Measurements from ENCODE around the gene GLB1L. TPM values are rescaled to one million over a fixed set of nuclear protein-coding genes. Genes with fewer than 3 reads are reported as not detected.
A peak's percentile ranks its signal among the peaks of the same experiment; 100 is the strongest.

GLB1L gene
- total and polyA plus RNA-seq, 2 of the 8 experiments (the other 6 are each of a cell fraction or from before 2014, with no cell fraction given): 3.7 to 4.0 TPM

- Histone ChIP-seq H2BK120ac (replicated peaks; ENCODE audit: low read depth, low read length) (no peak overlapping the region), H3K56ac (replicated peaks; ENCODE audit: insufficient read length, low read depth, low read length) (no peak overlapping the region), H3K23ac (ENCODE audit: insufficient read length) (no peak overlapping the region), H2BK5ac (ENCODE audit: low read depth, low read length) (no peak overlapping the region), H3K79me1 (ENCODE audit: low read depth, low read length) (peaks cover 2% of the 10 kb centered on the region; the same call in 1 of the 2 replicates), H4K8ac (ENCODE audit: extremely low read depth, insufficient read depth, low read length) (no peak overlapping the region), H3K4me1 (replicated peaks in 1 of 4; ENCODE audit: control insufficient read depth in 3 of 4, insufficient read depth in 4 of 4, low read length in 3 of 4) (peaks cover 5 to 14% (median 9%) of the 10 kb centered on the region in 4 experiments), H3K4me3 (ENCODE audit: extremely low read depth in 1 of 4, insufficient read depth in 2 of 4, low read depth in 3 of 4, low read length in 4 of 4) (peak overlapping the region in 1 of 4 experiments; percentile 64; a peak in 2 of 8 replicates), H3K23me2 (ENCODE audit: low read depth, low read length) (peaks cover 17% of the 10 kb centered on the region), H4K20me1 (replicated peaks in 1 of 2; ENCODE audit: control insufficient read depth in 1 of 2, insufficient read depth in 2 of 2, low read length in 2 of 2) (peaks cover 0 to 2% of the 10 kb centered on the region in 2 experiments), H3K27me3 (replicated peaks in 1 of 4; ENCODE audit: control insufficient read depth in 3 of 4, extremely low read depth in 1 of 4, insufficient read depth in 3 of 4, low read length in 3 of 4) (peaks cover 16 to 43% (median 35%) of the 10 kb centered on the region in 4 experiments), H3K18ac (ENCODE audit: extremely low read depth, low read length) (no peak overlapping the region), H3K27ac (ENCODE audit: low read depth, low read length) (no peak overlapping the region), H2BK12ac (ENCODE audit: low read depth, low read length) (0 out of 2 replicates have a peak overlapping the region, but pooled peaks have one; percentile 35), H4K91ac (replicated peaks; ENCODE audit: insufficient read length, low read length) (no peak overlapping the region), H3K4ac (replicated peaks; ENCODE audit: insufficient read length, low read depth, low read length) (no peak overlapping the region), H2BK20ac (ENCODE audit: low read length) (no peak overlapping the region), H2AK5ac (ENCODE audit: low read depth, low read length) (no peak overlapping the region; the same call in 1 of the 2 replicates), H3K79me2 (ENCODE audit: control insufficient read depth in 1 of 2, insufficient read depth in 2 of 2, low read length in 2 of 2) (no peaks in the 10 kb centered on the region), H3K36me3 (ENCODE audit: control insufficient read depth in 2 of 4, insufficient read depth in 4 of 4, low read length in 3 of 4) (peaks cover 0 to 9% (median 5%) of the 10 kb centered on the region in 4 experiments; a peak in 4 of 8 replicates), H3K9ac (replicated peaks in 1 of 4; ENCODE audit: extremely low read depth in 1 of 4, low read depth in 3 of 4, low read length in 3 of 4) (no peak overlapping the region), H4K5ac (ENCODE audit: insufficient read length, low read depth, low read length) (no peak overlapping the region), H3K4me2 (ENCODE audit: insufficient read depth in 1 of 2, low read depth in 2 of 2, low read length in 2 of 2) (peak overlapping the region; percentile 85 to 92), H2BK15ac (ENCODE audit: low read length) (peak overlapping the region; percentile 23; the same call in 1 of the 2 replicates), H2AFZ (ENCODE audit: low read length) (no peak overlapping the region), H3K14ac (ENCODE audit: insufficient read length) (no peak overlapping the region), H3K9me3 (ENCODE audit: insufficient read depth in 2 of 2, low read depth in 1 of 2, low read length in 1 of 2) (no peaks in the 10 kb centered on the region)
- POLR2A ChIA-PET (ENCODE audit: partially characterized antibody): interaction anchor here (0.6 to 14.9 kb wide), 15 partner anchors 10 to 132 kb away, joined by 3 to 190 read pairs (median 7); partner anchors contain the start of genes ABCB6, ANKZF1, ATG9A and CNPPD1
- CTCF ChIA-PET (ENCODE audit: partially characterized antibody): interaction anchor here (0.7 to 6.6 kb wide), 14 partner anchors 9 to 115 kb away, joined by 3 to 118 read pairs (median 3); partner anchors contain the start of genes DNAJB2 and ZFAND2B
- no peak for FAIRE-seq
- no peak for TF ChIP-seq RXRA (IDR thresholded peaks at IDR 0.05; ENCODE audit: insufficient read depth, low read depth, low read length)
- TF ChIP-seq BACH1 (IDR thresholded peaks at IDR 0.05; ENCODE audit: low read length): no peak
- TF ChIP-seq NRF1 (IDR thresholded peaks at IDR 0.05; ENCODE audit: low read depth, low read length): no peak
- TF ChIP-seq TCF12 (IDR thresholded peaks at IDR 0.05; ENCODE audit: low read depth, low read length): no peak
- TF ChIP-seq RNF2 (IDR thresholded peaks at IDR 0.05; ENCODE audit: borderline replicate concordance, low read depth, low read length, missing control alignments, poor library complexity, severe bottlenecking): no peak
- no peak for TF ChIP-seq CBX8 (IDR thresholded peaks at IDR 0.05; ENCODE audit: borderline replicate concordance, low read depth, low read length)
- no peak for TF ChIP-seq HDAC6 (IDR thresholded peaks at IDR 0.05; ENCODE audit: low read depth, low read length)
- DNase-seq (ENCODE audit: low read depth in 1 of 2, low spot score in 2 of 2): no peak
- WGBS, 2 experiments (ENCODE audit: extremely low coverage in 1 of 2, insufficient coverage in 1 of 2, insufficient read length in 1 of 2, insufficient replicate concordance in 2 of 2, low coverage in 1 of 2, low lambda C conversion rate in 2 of 2, missing lambda C conversion rate in 1 of 2): 71% methylated on average over 5 of the region's 5 CpGs; no CpG with 5 or more reads in 1 of the 2 experiments
These were observed 6.8 kb upstream of the GLB1L start for GRCh38 chr2:219252084-219252483.
